ENCODE results near the gene KCNC1.

Gene KCNC1

DNA sequence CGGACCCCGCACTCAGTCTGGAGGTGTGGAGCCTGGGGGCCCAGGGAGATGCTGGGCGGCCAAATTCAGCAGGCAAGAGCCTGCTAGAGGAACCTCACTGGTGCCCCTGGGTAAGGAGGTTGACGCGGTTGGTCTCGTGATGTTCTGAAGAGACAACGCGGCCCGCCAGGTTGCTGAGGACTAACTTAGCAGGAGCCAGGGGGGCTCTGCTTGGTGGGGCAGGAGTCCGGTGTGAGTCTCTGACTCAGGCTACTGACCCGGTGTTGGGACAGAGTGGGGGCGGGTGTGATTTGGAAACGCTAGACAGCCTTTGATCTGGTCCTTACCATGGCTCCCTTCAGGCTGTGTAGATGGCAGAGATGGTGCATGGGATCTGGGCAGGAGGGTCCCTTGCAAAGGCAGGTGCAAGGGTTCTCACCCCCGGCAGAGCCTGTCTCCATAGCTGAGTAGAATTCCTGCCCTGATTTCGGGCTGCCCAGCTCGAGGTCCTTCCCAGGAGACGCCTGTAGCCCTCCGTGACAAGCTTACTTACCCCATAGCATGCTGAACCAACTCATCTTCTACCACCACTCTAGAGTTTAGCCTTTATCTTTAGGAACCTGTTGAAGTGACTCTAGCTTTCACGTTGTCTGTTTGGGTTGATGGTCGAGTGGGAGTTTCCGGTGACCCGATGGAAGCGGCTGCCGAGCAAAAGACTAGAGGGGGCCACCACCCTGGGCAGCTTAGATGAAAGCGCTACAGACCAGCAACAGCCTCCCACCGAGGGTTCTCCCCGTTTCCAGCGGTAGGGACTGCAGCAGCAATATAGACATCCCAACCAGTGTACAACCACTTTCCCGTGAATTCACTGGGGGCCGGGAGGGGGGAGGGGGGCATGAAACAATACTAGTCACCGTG, 38.4 kb downstream of the KCNC1 start:
- no peak for DNase-seq

DNA sequence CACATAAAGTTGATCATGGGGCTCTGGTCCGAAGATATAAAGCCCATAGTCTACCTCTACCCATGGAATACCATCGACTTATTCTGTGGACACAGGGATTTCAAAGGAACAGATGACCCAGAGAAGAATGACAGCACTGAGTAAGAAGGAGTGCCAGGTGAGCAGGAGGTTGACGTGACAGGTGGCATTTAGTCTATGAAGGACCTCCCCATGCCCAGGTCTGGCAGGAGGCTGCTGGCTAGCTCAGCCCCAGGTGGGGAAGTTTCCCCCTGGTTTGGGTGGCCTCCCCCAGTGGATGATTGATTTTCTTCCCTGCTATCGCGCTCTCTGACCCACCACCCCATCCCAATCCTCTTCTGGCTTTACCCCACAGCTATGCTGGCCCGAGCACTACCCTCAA, 39.1 kb downstream of the KCNC1 start:
- DNase-seq: no peak

DNA sequence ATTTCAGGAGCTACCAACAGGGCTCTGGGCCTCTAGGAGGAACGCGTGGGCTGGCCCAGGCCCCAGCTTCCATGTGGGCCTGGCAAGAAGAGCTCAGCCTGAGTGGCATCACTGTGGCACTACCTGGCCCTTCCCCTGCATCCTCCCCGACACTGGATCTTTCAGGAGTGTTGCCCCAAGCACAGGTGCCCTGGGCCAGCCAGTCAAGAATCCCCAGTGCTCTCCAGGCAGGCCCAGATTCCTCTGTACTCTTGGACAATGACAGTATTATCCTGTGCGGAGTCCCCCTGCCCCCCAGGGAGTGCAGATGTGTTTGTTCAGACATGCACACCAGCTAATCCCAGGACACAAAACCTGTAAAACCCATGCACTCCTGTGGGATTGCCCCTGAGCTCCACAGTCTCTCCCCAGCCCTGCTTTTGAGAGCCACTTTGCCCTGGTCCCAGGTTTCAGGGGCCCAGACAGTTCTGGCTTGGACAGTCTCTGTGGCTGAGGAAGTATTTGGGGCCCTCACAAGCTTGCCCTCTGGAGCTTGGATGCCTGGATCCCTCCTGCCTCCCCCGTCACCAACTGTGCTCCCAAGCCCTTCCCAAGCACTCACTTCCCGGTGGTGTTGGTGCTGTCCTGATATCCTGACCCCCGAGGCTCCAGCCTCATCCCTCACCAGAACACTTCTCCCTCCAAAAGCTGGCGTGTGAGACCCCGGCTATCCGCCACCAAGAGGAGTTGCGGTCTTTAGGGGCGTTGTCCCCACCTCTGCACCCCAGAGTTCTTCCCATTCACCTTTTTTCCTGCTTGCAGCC, 39.9 kb downstream of the KCNC1 start:
- no peak for DNase-seq

DNA sequence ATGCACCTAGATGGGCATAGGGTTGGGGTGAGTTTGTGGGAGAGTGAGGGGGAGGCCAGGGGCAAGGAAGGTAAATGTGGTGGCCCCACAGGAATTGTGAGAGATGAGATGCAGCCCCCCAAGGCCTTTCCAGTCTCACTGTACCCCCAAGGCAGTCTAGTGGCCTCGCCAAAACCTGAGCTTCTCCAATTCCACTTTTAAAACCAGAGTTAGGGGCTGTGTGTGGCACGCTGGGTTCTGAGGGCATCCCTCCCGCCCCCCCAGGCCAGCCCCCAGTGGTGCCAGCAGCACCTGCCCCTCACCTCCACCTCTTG, 40.4 kb downstream of the KCNC1 start:
- no peak for DNase-seq

DNA sequence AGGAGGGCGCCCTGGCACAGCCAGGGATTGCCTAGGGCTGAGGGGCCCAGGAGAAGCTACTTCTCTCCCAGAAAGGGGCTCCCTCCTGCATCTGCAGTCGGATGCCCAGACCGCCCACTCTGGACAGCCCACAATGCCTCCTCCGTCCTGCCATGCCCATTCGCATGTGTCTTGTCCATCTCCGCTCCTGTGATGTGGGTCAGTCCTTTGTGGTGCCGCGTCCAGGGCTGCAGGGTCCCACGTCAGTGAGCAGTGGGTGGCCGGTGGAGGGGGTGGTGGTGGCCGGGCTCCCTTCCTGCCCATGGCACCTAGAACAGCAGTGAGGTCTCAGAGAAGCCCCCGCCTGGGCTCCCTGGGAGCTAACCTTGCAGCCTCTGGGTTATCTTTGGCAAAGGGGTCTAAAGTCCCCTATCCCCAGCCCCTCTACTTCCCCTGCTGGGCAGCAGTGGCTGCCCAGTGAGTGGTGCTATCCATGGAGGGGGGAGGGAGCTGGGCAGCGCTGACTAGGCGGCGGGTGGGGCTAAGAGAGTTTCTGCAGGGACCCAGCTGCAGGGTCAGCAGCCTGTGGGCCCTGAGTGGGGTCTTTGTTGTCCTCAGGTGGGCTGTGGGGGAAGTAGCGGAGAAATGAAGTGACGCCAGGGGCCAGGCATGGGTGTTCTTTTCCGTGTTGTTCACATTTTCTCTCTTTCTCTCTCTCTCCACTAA, 41.1 kb downstream of the KCNC1 start:
- DNase-seq: no peak

- DNase-seq: no peak
Measured at GRCh38 chr11:17776212-17776875, 41.8 kb downstream of the KCNC1 start.

GRCh38 chr11:17777086-17777737, 42.6 kb downstream of the KCNC1 start:
- no peak for DNase-seq

DNA sequence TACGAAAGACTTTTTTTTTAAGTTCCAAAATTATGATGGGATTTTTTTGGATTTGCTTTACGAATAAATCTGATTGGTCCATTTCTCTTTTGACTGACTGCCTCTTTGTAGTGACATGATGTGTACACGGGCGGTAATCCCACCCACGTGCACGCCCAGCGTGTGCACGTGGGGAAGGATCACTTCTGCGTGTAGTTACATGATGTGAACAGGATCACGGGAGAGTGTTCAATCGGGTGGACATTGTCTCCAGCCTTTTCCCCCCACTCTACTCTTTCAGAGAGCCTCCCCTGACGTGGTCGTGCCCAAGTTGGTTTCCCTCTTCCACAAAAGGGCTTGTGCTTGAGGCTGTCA, 43.1 kb downstream of the KCNC1 start:
- DNase-seq: no peak

DNA sequence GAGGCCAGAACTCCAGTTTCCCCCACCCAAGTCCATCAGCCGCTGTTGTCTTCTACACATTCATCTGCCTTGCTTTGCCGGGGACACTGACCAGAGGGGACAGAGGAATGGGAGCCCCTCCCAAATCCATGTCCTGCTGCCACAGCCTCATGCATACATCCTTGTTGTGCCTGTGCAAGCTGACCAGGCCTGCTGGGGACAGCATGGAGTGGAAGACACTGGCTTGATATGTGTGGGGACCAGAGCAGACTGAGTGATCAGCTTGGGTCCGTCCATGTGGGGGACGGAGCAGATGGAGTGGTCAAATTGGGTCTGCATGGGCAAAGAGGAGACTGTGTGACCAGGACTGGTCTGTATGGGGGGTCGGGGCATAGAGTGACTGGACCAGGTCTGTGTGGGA, 43.8 kb downstream of the KCNC1 start:
- DNase-seq: no peak

GRCh38 chr11:17778956-17779860, 44.6 kb downstream of the KCNC1 start:
- no peak for DNase-seq

DNA sequence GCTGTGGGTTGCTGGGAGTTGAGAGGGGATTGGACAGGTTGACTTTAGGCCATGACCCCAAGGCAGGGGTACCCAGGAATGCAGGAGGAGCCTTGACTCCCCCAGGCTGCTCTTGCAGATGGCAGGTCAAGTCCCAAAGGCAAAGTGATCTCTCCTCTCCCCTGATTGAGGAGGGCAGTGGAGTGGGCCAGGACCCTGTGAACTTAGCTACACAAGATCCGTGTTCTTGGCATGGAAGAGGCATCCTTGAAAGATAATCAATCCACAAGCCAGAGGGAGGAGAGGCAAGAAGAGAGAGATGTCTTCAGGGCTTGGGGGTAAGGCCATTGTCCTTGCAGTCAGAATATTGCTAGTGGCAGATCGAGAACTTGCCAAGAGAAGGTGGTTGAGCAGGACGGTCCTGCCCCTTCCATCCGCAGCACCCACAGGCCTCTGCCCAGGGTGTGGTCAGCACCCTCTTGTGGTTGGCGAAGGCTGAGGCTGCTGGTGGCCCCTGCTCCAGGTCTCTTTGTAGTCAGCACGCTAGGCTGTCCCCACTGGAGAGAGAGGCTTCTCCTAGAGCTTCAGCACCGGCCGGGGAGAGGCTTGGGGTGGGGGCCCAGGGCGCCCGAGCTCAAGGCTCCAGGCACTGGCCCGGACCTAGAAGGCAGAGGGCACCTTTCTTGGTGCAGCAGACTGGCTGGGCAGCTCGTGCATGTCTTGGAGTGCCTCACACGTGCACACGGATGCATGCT, 45.4 kb downstream of the KCNC1 start:
- no peak for DNase-seq

GRCh38 chr11:17780668-17781067, 46.1 kb downstream of the KCNC1 start:
- DNase-seq: no peak

DNA sequence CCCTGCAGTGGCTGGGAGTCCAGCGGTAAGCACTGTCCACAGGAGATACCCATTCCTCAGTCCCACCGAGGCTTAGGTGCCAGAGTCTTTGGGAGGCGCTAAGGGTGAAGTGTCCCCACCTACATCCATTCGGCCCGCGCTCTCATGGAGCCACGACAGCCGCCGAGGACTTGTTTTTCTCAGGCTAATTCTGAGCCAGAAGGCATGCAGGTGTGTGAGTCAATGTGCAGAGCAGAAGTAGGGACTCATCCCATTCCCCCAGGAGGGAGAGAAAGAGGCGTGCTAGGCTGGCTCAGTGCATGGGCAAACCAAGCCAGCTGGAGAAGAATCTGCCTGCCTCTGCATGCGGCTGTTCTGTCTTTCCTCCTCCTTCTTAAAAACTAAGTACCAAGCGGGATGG, 46.6 kb downstream of the KCNC1 start:
- peak in 3 of 56 donors; percentile 19 to 40 (median 21) for DNase-seq

DNA sequence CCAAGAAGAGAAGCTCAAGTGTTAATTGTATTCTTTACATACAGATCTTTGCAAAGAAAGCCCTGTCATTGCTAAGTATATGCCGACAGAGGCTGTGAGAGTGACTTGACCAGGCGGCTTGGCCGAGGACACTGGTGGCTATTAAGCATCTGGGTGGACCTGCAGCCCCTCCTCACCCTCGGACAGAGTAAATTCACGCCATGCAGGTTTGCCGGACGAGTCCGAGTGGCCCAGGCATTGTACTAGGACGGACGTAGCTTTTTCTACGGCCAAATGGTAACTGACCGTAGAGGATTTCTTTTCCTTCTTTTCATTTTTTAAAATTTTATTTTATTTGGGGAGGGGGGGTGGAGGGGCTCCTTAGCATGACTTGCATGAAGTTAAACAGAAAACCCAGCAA, 47.0 kb downstream of the KCNC1 start:
- no peak for DNase-seq

- no peak for DNase-seq
Measured at GRCh38 chr11:17782145-17782544, 47.6 kb downstream of the KCNC1 start.

DNA sequence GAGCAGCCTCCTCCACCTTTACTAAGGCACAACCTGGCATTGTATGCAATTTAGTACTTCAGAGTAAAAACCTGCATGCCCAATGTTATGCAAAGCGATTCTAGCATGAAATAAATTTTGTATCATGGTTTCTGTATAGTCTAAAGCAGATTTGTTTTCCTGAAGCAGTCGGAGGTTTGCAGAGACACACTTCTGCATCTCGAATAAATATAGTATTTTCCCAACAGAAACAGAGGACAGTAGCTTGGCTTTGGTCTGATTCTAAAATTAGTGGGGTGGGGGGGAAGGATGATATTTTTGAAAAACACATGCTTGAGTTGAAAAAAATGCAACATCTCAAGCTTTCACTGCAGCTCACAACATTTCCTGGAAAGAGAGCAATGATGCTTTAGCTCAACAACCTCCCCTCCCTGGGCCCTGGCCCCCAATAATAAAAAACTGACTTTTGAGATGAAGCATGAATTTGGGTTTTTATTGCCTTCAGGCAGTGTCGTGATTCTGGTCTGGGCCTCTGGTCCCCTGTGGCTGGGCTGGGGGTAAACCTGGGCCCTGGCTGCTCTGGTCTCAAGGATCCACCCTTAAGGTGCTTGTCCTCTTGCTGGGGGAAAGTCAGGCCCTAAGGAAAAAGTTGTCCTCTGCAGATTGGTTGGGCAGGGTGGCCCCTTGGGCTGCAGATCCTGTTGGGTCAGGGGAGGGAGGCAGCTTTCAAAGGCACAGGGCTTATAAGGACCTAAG, 48.2 kb downstream of the KCNC1 start:
- no peak for DNase-seq

DNA sequence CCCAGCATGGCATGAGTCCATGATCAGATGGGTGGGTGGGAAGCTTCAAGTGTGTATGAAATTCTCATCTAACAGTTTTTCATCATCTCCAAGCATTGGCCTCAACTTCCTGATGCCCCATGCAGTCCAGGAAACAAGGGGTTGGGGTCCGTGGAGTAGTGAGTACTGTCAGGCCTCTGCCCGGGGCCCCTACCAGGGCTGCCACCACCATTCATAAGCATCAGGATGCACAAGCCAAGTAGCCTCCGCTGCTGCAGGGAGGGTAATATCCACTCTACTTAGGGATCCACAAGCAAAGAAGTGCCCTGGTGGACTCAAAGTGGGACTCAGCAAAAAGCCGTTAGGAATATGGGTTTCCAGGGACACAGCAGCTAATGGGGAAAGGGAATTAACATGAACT, 49.3 kb downstream of the KCNC1 start:
- no peak for DNase-seq

DNA sequence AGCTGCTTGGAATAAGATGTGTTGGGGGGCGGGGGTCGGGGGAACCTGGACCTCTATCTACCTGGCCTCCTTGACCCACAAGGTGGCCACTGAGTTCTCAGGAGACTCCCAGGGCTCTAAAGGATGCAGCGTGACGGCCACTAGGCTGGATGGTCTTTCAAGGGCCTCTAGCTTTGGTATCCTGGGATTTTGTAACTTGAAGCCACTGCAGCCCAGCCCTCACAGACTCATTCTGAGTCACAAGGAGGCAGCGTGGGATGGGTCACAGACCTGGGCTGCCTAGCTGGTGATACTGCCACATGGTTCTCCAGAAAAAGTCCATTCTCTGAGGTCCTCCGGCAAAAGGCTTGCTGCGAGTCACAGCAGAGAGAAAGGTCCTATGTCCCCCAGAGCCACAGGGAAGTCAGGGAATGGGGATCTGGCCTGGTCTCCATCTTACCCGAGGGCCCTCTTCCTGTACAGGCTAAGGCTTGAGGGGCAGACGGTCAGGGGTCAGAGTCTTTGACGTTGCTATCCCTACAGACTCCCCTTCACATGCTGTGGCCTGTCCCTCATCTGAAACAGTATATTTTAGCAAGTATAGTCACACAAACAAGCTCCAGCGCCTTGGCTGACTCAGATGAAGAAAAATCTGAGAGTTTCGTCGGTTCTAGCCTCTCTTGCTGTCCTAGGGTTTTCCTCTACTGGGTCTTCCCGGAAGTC, 52.4 kb downstream of the KCNC1 start:
- DNase-seq: no peak

Measured in amygdala (tissue), 56 donors.